Activated CD8-positive, alpha-beta memory T cell treated with anti-CD3 and anti-CD28 coated beads, Interleukin-2, amount 50 U/mL, for 24 hours (primary cell): Measurements from ENCODE around the gene KANSL3.

ENCODE experiments used
- DNase-seq: peaks from one replicate; pipeline ENCODE4 v3.0.0-alpha.2; 2020; ENCODE audit errors: extremely low read depth

KANSL3 gene

DNA sequence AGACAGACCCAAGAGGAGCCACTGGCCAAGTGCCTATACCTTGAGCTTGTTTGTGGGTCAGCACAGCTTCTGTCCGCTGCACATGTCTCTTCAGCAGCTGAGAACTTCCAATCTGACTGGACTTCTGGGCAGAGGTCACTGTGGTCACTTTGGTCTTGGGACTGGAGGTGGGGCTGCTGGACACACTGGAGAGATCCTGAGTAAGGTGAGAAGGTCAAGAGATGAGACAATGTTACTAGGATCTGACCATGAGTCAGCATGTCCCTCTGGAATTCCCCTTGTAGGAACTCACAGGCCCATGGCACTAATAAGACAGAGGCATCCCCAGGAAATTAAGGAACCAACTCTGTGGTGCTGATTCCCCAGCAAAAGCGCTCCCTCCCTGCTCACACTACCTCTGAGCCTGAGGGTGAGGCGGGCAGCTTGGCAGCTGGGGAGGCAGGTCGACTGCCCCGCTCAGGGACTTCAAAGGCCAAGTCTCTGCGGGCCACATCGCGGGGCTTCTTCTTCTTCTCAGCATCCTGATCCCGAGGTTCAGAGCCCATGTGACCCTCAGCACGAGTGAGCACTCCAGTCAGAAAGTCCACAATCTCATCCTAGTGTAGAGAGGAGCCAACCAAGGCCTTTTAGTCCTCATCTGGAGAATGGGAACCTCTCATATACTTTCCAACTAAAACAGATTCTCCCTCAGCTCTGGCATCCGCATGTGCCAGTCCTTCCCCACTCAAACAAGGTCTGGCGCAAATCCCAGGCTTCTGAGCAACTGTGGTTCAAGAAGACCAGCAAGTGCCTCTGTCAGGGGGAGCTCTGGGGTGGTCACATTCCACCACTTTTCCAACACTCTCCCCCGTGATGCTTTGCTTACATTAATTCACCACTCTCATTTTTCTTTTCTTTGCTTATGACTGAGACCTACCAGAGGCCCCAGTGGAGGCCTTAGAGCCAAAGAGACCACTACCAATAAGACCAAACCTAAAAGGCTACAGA lies 29.4 kb downstream of the KANSL3 start:
- no peak for DNase-seq

DNA sequence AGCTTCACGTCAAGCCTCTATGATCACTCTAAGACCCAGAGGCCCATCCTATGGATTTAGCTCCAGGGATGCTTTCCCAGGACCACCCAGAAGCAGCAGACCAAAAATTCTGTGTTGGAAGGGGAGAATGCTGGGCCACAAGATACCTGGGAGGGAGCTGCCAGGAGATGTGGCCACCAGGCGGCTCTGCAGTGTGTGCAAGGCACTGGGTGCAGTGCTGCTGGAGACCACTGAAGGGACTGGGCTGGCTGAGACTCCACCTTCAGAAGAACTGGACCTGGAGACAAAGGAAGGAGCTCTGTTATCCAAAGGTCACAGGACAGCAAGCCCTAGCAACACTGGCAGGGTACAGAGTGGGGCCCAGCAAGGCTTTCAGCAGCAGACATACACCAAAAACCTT lies 34.0 kb downstream of the KANSL3 start:
- DNase-seq = no peak

DNA sequence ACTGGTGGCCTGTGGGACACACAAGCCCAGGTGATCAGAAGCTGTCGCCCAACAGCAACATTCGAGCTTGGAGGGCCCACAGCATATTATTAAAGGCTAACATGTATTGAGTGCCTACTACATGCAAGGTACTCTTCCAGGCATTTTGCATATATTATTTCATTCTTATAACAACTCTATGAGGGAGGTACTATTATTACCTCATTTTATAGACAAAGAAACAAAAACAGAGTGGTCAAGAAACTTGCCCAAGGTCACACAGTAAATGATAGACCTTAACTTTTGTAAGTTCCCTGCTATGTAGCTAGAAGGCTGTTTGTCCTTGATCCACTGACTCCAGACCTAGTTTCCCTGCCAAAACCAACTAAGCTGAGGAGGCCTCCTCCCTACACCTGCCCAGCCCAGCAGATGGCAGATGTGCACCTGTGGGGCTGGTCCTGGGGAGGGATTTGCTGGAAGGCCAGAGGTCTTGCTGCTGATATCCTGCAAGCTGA lies 35.7 kb downstream of the KANSL3 start:
- DNase-seq = no peak

DNA sequence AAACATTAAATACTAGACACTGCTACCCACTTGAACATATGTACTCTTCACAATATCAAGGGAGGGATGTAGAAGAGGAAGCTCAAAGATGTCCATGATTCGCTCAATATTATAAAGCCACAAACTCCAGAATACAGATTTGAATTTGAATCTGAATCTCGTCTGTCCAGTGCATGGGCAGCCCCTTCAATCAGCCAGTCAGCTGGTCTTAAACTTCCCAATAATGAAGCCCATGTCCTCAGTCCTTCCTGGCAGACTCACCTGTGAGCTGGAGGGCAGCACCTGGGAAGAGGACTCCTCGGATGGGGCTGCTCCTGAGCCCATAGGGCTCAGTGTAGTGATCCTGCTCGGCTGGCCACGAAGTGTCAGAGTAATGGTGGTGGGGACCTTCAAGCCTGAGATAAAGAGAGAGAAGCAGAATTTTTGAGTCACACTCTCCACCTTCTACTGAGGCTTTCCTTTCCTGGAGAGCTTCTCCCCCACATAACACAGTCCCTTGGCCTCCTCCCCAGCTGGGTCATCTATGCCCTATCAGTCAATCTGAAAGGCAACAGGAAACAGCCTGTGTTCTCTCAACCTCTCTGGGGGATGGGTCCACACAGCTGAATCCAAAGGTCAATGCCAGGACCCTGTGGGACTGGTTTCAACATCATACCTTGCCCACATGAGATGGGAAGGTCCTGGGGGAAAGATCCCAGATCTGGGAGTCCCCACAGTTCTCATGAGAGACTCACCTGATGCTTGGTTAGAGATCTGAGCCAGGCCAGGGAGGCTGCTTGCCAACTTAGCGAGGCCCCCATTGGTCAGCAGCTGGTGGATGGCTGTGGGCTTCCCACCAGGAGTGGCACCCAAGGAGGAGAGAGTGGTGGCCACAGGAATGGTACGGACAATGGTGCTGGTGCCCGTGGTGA lies 36.5 kb downstream of the KANSL3 start:
- DNase-seq = no peak

DNA sequence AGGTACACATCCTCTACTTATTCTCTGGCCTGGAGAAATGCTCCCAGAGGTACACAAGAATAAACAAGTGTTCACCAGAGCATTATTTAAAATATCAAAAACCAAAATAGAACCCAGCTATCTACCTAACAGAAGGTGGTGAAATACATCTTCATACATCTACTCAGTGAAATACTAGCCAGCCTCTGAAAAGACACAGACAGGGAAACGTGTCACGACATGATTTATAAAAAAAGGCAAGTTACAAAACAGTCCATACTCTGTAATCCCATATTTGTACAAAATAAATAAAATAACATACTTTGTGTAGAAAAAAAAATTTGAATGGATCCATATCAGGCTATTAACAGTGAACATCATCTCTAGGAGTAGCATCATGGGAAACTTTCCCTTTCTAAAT lies 38.2 kb downstream of the KANSL3 start:
- no peak for DNase-seq

DNA sequence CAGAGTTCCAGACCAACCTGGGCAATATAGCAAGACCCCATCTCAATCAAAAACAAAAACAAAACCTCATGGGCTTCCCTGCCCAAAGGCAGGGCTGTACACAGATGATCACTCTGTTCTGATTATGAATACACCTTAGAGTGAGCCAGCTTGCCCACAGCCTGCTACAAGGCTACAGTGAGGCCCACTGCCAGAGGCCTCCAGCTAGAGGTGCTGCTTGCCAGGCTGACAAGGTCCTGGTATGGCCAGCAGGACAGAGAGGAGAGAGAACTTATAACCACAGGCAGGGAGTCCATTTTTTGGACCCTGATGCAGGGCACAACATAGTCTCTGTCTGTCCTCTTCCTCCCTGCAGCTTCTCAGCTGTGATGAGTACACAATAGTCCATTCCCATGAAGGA lies 41.5 kb downstream of the KANSL3 start:
- DNase-seq = no peak

DNA sequence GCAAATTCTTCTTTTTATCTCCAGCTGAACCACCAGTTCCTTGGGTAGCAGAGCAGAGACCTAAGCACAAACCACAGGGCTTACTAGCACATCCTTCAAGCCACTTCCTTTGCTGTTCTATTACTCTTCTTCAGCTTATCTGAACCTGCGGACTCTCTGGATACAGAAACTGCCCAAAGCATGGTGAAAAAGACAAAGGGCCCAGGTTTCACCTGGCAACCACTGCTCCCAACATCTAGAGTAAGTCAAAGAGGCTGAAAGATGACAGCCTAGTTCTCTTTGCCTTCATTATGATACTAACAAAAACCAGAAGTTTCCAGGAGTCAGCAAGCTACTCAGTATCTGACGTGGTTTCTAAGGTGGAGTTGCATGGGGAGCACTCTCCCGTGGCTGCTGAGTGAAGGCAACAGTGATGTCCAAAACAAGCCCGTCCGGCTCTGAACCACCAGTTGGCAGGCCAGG lies 43.4 kb downstream of the KANSL3 start:
- DNase-seq = no peak

DNA sequence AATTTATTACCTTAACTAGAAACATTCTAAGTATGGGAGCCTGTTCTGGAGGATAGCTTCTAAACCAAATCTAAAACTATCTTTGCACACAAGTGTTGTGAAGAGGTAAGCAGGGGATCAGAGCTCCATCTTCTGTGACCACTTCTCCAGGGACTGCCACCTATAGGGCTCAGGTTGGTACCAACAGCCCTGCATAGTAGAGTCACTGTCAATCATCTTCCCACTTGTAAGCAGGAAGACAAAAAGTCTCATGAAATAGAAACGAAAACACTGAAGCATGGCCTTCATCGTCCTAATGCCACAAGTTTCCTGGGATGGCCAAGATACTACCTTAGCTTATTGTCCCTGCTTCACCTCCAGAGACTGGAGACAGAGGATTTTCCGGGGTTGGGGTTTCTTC lies 43.8 kb downstream of the KANSL3 start:
- no peak for DNase-seq

DNA sequence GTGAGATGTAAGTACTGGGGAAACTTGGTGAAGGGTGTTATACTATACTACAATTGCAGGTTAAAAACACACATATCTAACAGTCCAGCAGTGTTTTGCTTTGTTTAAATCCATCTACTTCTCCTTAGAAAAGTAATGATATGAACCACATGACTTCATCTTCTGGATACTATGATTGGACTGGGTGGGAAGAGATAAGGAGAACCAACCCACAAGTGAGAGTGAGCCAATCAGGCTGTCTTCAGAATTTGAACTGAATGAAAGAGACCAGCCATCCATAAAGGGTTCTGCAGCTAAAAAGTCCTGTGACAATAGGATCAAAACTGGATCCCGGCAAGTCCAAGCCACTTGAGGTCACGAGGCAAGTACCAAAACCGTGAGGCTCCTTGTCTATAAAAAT lies 46.6 kb downstream of the KANSL3 start:
- DNase-seq = no peak

DNA sequence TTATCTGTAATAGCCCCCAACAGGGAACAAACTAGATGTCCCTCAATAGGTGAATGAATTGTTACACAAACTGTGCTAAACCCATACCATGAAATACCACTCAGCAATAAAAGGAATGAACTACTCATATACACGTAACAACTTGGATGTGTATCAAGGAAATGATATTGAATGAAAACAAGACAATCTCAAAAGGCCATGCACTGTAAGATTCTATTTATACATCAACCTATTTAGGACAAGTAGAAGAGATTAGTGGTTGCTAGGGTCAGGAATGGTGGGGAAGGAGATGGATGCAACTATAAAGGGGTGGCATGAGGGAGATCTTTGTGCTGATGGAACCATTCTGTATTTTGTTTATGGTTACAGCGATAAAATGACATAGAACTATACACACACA lies 47.1 kb downstream of the KANSL3 start:
- no peak for DNase-seq

DNA sequence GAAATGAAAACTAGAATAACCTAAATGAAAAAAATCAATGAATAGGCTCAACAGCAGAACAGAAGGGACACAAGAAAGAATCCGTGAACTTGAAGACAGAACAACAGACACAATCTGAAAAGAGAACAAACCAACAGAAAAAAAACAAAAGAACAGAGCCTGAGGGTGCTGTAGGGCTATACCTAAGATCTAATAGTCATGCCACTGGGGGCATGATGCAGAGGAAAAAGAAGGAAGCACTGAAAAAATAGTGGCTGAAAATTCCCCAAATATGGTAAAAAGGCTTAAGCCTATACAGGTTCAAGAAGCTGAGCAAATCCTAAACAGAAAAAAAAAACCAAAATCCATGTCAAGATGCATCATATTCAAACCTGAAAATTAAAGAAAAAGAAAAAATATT lies 50.3 kb downstream of the KANSL3 start:
- no peak for DNase-seq

DNA sequence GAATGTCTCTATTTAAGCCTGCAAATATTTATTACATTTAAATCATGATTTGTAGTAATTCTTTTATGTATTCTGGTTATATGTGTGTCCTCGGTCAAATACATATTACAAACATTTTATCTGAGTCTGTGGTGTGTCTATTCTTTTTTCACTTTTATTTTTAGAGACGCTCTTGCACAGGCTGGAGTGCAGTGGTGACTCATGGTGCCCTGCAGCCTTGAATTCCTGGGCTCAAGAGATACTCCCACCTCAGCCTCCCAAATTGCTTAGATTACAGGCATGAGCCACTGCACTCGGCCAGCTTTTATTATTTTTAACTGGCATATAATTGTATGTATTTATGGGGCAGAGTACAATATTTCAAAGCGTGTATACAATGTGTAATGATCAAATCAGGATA lies 54.1 kb downstream of the KANSL3 start:
- no peak for DNase-seq

DNA sequence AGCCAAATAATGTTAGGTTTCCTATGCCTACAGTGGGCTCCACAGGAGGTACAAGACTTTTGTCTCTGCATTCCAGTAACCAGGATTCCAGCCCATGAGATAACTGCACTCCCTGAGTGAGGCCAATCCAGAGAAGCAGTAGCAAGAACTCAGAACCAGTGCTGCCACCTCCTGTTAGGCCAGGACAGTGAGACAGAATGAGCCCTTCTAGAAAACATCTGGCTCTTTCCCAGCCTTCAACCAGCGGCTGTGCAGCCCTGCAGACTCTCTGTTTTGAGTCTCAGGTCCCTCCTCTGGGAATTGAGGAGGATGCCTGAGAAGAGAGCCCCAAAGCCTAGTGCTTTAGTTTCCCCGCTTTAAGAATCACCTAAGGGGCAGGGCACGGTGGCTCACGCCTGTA lies 57.3 kb downstream of the KANSL3 start:
- no peak for DNase-seq

DNA sequence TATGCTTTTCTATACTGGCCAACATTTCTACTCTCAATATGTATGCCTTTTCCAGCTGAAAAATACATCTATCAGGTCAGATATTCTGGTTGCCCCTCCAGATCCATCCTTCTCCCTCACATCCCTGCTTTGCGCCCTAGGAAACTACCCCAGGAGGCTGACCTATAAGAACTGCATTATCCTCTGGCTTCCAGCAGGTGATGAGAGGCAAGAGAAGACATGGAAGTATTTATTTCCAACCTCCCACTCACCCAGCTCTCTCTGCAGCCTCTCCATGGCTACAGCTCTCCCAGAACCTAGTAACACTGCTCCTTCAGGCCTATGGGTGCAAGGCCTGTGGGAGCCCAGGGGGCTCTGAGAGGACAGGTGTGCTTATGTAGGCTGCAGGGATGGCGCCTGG lies 58.7 kb downstream of the KANSL3 start:
- no peak for DNase-seq

DNA sequence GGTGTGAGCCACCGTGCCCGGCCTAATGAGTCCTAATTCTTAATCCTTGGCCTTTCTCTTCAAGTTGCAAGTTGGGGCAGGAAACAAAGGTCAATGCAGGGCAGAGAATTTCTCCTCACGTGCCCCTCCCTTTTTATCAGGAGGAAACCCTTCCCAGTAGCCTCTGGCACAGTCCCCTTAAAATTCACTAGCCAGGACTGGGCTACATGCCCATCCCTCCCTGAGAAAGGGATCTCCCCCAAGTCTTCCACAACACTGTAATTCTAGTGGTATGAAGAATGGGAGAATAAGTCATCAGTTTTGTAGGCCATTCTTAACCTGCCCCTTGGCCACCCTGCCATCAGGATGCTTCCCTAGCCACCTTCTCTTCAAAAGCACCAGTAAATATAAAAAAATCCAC lies 59.4 kb downstream of the KANSL3 start:
- no peak for DNase-seq

DNA sequence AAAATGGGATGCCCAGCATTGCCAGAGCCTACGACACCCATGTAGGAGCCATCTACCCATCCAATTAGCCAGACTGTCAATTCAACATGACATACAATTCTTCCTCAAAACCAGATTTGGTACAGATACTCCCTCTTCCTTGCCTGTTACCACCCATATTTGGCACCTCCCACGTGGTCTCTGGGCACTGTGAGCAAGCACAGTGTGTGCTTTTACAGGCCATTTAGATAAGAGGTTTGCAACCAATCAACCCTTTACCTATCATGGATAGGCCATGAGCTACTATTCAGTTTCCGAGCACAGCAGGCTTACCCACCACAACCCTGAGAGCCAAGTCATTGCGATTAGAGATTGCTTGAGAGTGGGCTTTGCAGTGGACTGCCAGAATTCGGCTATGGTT lies 60.6 kb downstream of the KANSL3 start:
- no peak for DNase-seq

DNA sequence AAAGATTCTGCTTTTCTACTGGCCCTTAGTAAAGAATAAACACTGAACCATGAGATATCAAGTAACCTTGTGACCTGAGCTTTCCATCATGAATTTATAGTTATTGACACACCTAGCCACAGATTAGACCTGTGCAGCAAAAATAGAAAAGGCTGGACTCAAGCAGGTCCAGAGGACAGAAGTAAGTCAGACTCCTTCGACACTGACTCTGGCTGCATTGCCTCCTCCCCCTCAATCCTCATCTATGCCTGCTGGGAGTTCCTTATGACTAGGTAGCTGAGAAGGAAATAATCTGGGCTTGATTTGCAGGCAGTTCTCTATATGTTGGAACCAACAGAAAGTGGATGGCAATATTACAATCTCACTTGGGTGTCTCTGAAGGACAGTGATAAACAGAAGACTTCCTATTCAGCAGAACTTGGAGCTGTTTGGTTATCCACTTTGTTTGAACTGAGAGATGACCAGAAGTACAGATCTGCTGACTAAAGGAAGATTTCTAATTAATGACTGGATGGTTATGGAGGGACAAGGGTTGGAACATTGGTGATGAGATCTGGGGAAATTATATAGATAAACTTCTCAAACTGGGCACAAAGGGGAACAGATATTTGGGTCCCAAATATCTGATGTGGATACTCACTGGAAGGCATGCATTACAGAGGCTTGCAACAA lies 62.2 kb downstream of the KANSL3 start:
- no peak for DNase-seq

DNA sequence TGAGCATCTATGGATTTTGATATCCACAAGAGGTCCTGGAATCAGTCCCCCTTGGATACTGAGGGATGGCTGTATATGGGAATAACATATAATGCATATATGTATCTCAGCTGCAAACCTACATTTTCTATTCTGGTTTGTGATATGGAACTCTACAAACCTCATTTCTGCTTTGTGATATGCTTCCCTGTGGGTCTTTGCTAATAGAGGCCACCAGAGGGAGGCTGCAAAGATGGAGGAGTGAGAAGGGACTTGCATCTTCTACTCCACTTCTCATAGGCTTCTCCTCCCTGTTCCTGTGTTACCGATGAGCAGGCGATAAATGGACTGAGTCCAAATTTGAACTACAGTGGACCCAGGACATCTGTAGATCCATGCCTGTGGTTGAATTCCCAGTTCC lies 63.7 kb downstream of the KANSL3 start:
- DNase-seq = no peak

DNA sequence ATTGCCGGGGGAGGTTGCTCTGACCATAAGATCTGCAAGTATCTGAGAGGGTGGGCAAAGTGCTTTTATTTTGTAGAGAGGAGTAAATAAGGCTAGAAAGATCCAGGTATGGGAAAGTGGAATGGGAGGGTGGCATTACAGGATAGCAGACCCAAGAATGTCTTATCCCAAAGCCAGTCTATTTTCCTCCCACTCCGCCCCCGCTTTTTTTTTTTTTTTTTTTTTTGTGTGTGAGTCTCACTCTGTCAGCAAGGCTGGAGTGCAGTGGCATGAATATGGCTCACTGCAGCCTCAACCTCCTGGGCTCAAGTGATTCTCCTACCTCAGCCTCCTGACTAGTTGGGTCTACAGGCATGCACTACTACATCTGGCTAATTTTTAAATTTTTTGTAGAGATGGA lies 70.0 kb downstream of the KANSL3 start:
- DNase-seq = no peak

DNA sequence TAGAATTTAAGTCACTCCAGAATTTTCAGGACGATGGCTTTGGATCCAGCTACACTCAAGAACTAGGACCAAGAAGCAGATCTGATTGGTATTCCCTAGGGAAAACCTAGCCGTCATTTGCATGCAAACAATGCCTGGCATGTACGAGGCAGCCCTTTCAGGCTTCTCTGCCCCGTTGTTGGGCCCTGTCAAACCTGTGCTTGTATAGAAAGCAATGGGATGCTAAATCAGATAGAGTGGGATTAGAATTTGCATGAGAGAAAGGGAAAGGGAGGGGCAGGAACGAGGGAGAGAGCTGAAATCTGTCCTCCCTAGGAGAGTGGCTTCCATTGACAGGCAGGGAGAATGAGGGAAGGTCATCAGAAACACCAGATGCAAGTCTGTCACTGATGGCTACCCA lies 73.0 kb downstream of the KANSL3 start:
- no peak for DNase-seq

DNA sequence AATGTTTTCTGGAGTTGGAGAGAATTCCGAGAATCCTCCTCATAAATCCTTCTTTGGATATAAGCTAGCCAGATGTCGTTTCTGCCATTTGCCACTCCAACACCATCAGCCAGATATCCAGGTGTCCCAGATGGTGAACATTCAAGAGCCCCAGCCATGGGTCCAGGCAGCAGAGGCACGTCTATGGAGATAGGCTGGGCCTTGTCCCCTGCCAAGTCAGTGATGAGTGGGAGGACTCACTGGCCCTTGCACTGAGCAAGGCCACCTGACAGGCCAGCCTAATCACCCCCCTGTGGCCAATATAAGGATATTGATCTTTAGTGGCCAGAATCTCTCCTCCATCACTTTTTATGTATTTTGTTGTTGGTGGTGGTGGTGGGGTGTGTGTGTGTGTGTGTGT lies 73.5 kb downstream of the KANSL3 start:
- DNase-seq = no peak

DNA sequence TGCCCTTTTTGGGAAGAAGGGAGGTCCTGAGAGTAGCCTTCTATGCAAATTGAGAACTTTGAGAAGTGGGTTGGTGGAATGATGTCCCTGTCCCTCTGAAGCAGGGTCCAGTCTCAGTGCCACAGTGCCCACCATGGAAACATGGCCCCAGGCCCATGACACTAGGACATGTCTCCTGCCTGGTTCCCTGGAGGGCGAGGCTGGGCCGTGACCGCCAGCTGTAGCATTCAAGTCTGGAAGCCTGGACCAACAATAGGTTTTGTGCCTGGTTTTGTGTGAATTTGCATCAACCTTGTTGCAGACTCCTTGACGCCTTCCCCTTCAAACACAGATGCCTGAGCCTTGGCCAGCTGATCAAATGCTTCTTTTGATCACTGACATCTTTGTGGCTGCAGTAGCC lies 74.1 kb downstream of the KANSL3 start:
- DNase-seq = no peak
